Cardiac muscle cell (in vitro differentiated cells and primary cell): Measurements from ENCODE around the gene HDLBP. TPM values are rescaled to one million over a fixed set of nuclear protein-coding genes. Genes with fewer than 3 reads are reported as not detected.

Experiments used
- DNase-seq, 2 donors: peaks; one replicate each; pipeline versions ENCODE4 v3.0.0 to v3.0.0-alpha.2; 2010 to 2017; ENCODE audit warnings: low read depth in 1 of 2, low spot score in 1 of 2
- H3K27ac ChIP-seq: fragments of 200-600 bp; sonication (generic); 2 replicates; pipeline ENCODE4 v1.5.1; 2016
- H3K27me3 ChIP-seq: fragments of 200-600 bp; sonication (generic); 2 replicates; pipeline ENCODE4 v1.6.0; 2016; ENCODE audit warnings: control low read depth
- H3K36me3 ChIP-seq: fragments of 200-600 bp; sonication (generic); 2 replicates; pipeline ENCODE4 v1.5.1; 2016; ENCODE audit warnings: control low read depth
- H3K4me1 ChIP-seq: fragments of 200-600 bp; sonication (generic); 2 replicates; pipeline ENCODE4 v1.8.1; 2017; ENCODE audit warnings: low read depth, mild to moderate bottlenecking, mixed run types
- H3K4me3 ChIP-seq: fragments of 200-600 bp; sonication (generic); 2 replicates; pipeline ENCODE4 v1.5.1; 2016; ENCODE audit warnings: mild to moderate bottlenecking
- H3K9me3 ChIP-seq: fragments of 200-600 bp; sonication (generic); 2 replicates; pipeline ENCODE4 v1.5.1; 2017; ENCODE audit warnings: low read depth, mild to moderate bottlenecking, control low read depth
- CTCF ChIP-seq: IDR thresholded peaks from 2 replicates; pipeline ENCODE4 v1.5.1; 2012; ENCODE audit warnings: low read depth, mild to moderate bottlenecking, low read length
- polyA plus RNA-seq: library from polyadenylated mRNA; unstranded; fragments of >200 nt; fragmentation: Nextera tagmentation; extraction: Ambion mirVana; gene quantifications from 2 replicates; pipeline ENCODE4 v1.2.1, GENCODE V29; 2016
- total RNA-seq: library from RNA; depleted of rRNA; stranded (reverse); fragments of >200 nt; gene quantifications from 2 replicates; pipeline ENCODE4 v1.2.3, GENCODE V29; 2016

Gene HDLBP
- total and polyA plus RNA-seq, 2 experiments from 2014 or later, result 261 to 313 TPM

GRCh38 chr2:241213567-241213966, 101.9 kb downstream of the HDLBP start:
- no peak for DNase-seq
- Histone ChIP-seq H3K27ac (no peak overlapping the region), H3K36me3 (no peaks in the 10 kb centered on the region), H3K4me3 (no peak overlapping the region), H3K27me3 (no peaks in the 10 kb centered on the region), H3K9me3 (no peaks in the 10 kb centered on the region), H3K4me1 (peaks cover 4% of the 10 kb centered on the region)
- TF ChIP-seq CTCF, result no peak

- no peak for DNase-seq
- Histone ChIP-seq H3K27ac (no peak overlapping the region), H3K27me3 (no peaks in the 10 kb centered on the region), H3K9me3 (no peaks in the 10 kb centered on the region), H3K36me3 (no peaks in the 10 kb centered on the region), H3K4me1 (peaks cover 4% of the 10 kb centered on the region), H3K4me3 (no peak overlapping the region)
- TF ChIP-seq CTCF, result no peak
Measured at GRCh38 chr2:241213041-241213440, 102.4 kb downstream of the HDLBP start.

GRCh38 chr2:241211276-241211675, 104.2 kb downstream of the HDLBP start:
- TF ChIP-seq CTCF, result no peak

GRCh38 chr2:241209271-241209670, 106.2 kb downstream of the HDLBP start:
- TF ChIP-seq CTCF, result no peak
- Histone ChIP-seq H3K36me3 (no peaks in the 10 kb centered on the region), H3K9me3 (no peaks in the 10 kb centered on the region), H3K27me3 (no peaks in the 10 kb centered on the region), H3K4me3 (no peak overlapping the region), H3K4me1 (no peaks in the 10 kb centered on the region), H3K27ac (no peak overlapping the region)
- DNase-seq, result no peak

More at GRCh38 chr2:241211276-241211675, 104.2 kb downstream of the HDLBP start:
- no peak overlapping the region for H3K4me3 ChIP-seq
- no peaks in the 10 kb centered on the region for H3K9me3 ChIP-seq
- no peaks in the 10 kb centered on the region for H3K36me3 ChIP-seq
- H3K27ac ChIP-seq, result no peak overlapping the region
- no peaks in the 10 kb centered on the region for H3K27me3 ChIP-seq
- no peak for DNase-seq
- peaks cover under 1% of the 10 kb centered on the region for H3K4me1 ChIP-seq

GRCh38 chr2:241208058-241208457, 107.4 kb downstream of the HDLBP start:
- Histone ChIP-seq H3K36me3 (no peaks in the 10 kb centered on the region), H3K9me3 (no peaks in the 10 kb centered on the region), H3K4me3 (no peak overlapping the region)

More at GRCh38 chr2:241208058-241208457, 107.4 kb downstream of the HDLBP start:
- no peak for DNase-seq
- H3K4me1 ChIP-seq, result no peaks in the 10 kb centered on the region
- no peaks in the 10 kb centered on the region for H3K27me3 ChIP-seq
- TF ChIP-seq CTCF, result no peak
- H3K27ac ChIP-seq, result no peak overlapping the region
